Superior temporal gyrus (tissue), 1 donor: Measurements from ENCODE around the gene E2F8.

Source experiments
- DNase-seq: peaks from one replicate; pipeline ENCODE4 v3.0.0-alpha.2; 2016; ENCODE audit errors: extremely low spot score

Gene E2F8

GRCh38 chr11:19187114-19187832 lies 53.5 kb downstream of the E2F8 start:
- no peak for DNase-seq

DNA sequence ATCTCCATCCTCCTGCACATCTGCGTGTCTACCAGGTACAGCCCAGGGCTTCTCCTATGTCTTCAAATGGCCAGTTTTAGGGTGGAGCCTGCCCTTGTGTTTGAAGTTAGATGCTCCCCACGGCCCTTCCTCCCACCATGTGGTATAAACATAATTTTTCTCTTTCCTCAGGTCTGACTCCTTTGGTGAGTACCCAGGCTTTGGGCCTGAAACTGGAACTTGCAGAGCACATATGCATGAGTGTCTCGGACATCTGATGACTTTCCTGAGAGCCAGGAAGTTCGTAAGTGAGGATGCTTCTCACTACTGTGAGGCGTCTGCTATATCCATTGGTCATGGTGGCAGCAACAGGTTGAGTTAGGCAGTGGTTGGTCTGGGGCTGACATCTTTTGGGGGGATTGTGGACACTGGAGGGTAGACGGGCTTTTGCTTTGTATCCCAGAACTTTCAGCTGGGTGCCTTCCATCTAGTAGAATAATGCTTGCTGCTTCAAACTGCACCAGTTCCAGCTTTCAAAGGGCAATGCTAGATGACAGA lies 55.2 kb downstream of the E2F8 start:
- DNase-seq: no peak

GRCh38 chr11:19185036-19185435 lies 55.7 kb downstream of the E2F8 start:
- no peak for DNase-seq

DNA sequence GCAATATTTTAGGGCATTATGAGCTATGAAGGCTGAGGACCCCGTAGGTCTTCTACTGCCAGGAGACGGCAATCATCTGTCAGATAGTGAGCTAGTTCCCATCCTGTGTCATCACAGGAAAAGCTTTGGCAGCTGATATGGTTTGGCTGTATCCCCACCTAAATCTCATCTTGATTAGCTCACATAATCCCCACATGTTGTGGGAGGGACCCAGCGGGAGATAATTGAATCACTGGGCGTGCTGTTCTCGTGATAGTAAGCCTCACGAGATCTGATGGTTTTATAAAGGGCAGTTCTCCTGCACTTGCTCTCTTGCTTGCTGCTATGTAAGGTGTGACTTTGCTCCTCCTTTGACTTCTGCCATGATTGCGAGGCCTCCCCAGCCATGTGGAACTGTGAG lies 57.1 kb downstream of the E2F8 start:
- no peak for DNase-seq

DNA sequence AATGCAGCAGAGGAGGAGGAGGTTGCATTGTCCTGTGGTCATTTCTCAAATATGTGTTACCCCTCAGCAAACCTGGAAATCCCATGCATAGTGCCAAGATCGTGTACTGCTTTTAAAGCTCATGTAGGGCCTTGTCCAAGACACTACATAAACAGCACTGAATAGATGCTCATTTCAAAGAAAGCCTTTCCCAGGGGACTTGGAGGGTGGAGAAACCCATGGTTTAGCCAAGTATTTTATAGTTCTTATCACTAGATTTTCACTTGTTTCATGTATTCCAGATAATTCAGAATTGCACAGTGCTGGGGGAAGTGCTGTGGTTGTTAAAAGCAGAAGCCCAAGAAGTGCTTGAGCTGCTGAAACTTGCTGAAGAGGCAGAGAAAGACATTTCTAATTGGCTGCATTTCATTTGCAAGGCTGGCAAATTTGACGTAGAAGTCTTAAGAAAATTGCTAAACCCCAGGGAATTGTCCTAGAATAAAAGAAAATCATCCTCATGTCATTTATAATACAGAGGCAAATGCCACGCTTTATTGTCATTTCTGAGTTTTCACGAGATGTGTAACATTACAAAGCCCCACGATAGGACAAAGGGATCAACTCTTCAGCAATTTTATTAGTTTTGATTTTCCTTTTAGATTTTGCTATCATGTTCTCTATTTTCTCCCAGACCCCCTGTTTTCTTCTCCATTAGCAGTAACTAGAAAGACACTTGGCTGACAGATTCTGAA lies 59.0 kb downstream of the E2F8 start:
- no peak for DNase-seq

DNA sequence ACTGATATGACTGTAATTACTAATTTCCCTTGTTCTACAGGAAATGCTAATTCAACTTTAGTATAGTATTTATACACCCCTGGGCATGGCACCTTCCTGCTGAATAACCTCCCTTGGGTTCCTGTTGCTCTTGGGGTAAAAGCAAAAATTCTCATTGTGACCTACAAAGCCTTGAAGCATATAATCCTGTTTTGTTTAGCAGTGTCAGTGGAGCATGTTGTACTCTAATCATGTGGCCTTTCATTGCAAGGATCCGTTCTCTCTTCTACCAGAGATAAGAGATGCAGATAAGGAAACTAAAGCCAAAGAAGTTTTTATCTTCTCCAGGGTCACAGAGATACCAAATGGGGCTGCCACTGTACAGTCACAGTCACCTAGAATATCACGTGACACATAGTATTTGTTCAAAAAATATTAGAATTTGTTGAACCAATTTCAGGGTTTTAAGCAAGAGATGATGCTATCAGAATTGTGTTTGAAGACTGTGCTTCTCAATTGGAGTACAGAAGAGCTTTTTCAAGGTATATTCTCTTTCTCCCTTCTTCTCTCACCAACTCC lies 64.0 kb downstream of the E2F8 start:
- no peak for DNase-seq
